GM21619 (cell line): ENCODE results near the gene FAM200C.
A peak's percentile ranks its signal among the peaks of the same experiment; 100 is the strongest.

ENCODE experiments used
- ATAC-seq: cut with Tn5 transposase; IDR thresholded peaks from one replicate; pipeline ENCODE4 v1.9.1; 2021; ENCODE audit not compliant: unreplicated experiment

Gene FAM200C

GRCh38 chr5:160419458-160420330 is 19.8 kb upstream of the FAM200C start:
- peak; percentile 27 for ATAC-seq

DNA sequence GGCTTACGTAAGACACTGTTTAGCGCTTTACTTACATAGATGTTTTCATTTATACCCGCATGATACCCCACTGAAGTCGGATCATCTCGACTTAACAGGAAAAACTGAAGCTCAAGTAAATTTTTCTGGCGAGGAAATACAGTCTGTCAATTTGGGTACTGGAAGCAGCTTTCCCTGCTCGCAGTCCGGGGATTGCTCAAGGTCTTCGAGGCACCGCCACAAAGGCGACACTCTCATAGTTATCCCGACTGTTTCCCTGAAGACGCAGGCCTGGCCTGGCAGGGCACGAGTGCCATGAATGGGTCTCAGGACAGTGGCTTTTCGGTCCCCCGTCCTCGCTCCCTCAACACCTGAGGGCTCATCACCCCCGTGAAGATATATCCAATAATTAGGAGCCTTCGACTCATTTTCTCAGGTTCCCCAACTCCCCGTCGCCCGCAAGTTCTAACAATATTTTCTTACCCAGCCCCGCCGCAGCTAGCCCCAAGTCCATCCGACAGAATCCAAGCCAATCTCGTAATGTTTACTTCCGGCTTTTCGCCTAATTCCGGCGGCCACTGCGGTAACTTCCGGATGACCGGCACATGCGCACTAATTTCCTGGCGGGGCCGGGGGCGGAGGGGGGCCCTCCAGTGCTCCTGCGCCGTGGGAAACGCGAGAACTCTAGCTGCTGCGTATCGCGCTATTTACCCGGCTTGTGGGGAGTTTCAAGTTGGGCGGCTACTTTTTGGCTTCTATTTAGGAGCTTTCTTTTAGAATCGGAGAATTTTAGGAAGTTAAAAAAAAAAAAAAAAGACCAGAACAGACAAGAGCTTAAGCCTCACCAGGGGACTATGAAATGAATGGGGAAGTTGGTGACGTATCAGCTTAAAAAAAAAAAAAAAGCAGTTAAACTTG is 19.0 kb upstream of the FAM200C start, which contains the start of gene SLU7:
Gene SLU7 (minus strand): TSS at position 521 of the 897 bp plus-strand sequence. CDS start 3,787 bp downstream, outside the sequence.
- peak; percentile 65 for ATAC-seq

- no peak for ATAC-seq
Measured at GRCh38 chr5:160398806-160399205, 1.0 kb downstream of the FAM200C start.

GRCh38 chr5:160397492-160397891 is 2.4 kb downstream of the FAM200C start:
- no peak for ATAC-seq

GRCh38 chr5:160395111-160395510 is 4.7 kb downstream of the FAM200C start:
- ATAC-seq = no peak

DNA sequence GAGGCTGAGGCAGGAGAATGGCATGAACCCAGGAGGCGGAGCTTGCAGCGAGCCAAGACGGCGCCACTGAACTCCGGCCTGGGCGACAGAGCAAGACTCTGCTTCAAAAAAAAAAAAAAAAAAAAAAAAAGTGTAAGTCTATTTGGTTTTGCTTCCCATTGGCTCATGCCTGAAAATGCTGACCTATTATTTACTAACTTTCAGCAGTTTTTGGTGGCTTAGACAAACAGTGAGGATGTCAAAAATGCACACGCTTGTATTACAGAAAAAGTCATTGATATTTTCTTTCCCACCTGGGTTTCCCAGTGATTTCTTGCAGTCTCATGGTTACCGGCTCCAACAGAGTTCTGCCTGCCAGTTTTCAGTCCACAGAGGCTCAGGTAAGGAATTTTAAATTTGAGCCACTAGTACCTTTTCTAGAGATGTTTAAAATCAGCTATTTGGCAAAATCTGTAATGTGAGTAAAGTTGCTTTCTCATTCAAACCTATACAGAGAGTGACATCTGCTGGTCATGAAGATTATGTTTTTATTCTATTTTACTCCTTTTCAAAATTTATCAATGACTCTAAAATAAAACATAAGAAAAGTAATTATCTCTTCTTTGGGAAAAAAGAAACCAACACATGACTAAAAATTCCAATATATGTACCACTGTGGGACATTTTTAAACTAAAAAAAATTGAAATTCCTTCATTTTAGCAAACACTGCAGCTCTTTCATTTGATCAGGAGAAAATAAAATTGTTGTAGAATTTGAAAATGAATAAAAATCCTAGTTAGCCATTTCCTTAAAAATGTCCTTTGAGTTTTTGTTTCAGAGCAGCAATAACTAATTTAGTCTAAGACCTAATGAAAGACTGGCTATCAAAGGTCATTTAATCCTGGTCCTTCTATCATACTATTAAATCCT is 8.8 kb downstream of the FAM200C start:
- ATAC-seq = no peak

DNA sequence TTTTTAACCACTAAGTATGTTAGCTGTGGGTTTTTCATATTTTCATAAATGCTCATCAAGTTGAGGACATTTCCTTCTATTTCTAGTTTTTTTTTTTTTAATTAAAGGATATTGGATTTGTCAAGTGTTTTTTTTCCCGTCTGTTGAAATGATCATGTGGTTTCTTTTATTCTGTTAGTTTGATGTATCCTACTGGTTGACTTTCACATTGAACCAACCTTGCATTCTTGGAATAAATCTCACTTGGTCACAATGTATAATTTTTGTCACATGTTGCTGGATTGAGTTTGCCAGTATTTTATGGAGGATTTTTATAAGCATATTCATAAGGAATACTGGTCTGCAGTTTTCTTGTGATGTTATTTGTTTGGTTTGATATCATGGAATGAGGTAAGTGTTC is 12.4 kb downstream of the FAM200C start:
- ATAC-seq = no peak

GRCh38 chr5:160385496-160385895 is 14.4 kb downstream of the FAM200C start:
- no peak for ATAC-seq

DNA sequence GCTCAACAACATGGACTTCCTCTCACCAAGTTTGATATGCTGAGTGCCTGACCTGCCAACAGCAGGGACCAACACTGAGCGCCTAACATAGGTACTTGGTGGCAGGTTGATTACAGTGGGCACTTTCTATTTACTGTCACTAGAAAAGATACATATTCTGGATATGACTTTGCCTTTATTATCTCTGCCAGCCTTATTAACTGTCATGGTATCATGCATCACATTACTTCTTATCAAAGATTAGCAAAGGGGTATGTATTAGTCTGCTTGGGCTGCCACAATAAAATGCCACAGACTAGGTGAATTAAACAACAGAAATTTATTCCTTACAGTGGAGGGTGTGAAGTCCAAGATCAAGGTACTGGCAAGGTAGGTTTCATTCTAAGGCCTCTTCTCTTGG is 15.2 kb downstream of the FAM200C start:
- no peak for ATAC-seq

GRCh38 chr5:160382346-160382745 is 17.5 kb downstream of the FAM200C start:
- ATAC-seq = no peak

- ATAC-seq = no peak
Measured at GRCh38 chr5:160380041-160380440, 19.8 kb downstream of the FAM200C start.

- ATAC-seq = no peak
Measured at GRCh38 chr5:160379511-160379910, 20.3 kb downstream of the FAM200C start.

- ATAC-seq = no peak
Measured at GRCh38 chr5:160378330-160378729, 21.5 kb downstream of the FAM200C start.

GRCh38 chr5:160377651-160378050 is 22.2 kb downstream of the FAM200C start:
- ATAC-seq = no peak

GRCh38 chr5:160376416-160376815 is 23.4 kb downstream of the FAM200C start:
- no peak for ATAC-seq

DNA sequence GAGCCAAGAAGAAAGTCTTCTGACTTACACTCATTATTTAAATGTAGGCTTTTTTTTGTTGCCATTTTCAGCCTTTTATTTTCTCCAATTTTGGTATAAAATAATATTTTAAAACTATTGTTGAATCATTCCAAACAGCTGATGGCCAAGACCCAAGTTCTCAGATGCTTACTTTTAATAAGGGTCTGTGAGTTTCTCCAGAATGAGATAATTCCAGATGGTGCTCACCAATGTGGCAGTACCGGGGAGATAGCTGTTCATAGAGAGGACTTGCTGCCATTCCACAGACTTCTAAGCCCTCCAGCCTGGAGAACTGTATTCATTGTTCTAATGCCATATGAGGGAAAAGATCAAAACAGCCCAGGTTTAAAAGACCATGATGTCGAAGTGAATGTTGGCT is 24.2 kb downstream of the FAM200C start:
- no peak for ATAC-seq

DNA sequence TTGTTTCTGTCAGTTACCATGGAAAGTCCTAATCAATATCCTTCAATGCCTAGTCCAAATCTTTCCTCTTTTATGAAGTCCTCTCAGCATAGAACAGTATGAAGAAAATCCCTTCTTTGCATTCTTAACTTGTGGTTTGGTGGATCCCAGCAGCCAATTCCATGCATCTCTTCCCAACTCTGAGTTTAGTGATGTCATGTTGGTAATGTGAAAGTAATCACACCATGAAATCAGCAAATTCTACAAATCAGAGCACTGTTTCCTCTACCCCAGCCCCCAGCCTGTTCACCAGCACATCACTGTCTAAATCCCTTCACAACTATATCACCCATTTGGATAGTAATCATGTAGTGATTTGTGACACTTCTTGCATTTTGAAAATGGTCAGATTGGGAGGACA is 24.7 kb downstream of the FAM200C start:
- ATAC-seq = no peak

DNA sequence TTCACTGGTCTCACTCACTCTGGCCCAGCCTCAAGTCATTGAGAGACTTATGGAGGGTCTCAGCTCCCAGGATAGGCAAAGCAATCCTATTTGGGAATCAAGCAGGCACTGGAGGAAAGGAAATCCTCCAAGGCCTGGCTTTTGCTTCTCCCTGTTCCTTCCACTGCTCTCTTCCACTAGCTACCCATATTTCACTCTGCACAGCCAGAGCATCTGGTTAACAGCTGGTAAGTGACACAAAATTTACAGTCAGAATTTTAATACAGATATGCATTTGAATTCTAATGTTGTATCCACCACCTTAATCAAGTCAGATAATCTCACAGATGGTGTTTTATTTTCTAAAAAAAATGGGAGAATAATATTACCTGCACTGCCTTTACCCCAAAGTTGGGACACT is 28.6 kb downstream of the FAM200C start:
- ATAC-seq = no peak

GRCh38 chr5:160370713-160371034 is 29.2 kb downstream of the FAM200C start:
- ATAC-seq = no peak

- no peak for ATAC-seq
Measured at GRCh38 chr5:160369990-160370712, 29.7 kb downstream of the FAM200C start, which contains the start of gene C1QTNF2. Gene C1QTNF2 (minus strand): TSS chr5:160370626. CDS start chr5:160355011, 15,615 bp downstream.
